OCI-M2 (cell line): ENCODE measurements around the gene DAAM2.

Experiments
- DNase-seq: peaks from one replicate; lab custom pipeline; 2025; ENCODE audit not compliant: unreplicated experiment; lab: John Stamatoyannopoulos, UW

Gene DAAM2

DNA sequence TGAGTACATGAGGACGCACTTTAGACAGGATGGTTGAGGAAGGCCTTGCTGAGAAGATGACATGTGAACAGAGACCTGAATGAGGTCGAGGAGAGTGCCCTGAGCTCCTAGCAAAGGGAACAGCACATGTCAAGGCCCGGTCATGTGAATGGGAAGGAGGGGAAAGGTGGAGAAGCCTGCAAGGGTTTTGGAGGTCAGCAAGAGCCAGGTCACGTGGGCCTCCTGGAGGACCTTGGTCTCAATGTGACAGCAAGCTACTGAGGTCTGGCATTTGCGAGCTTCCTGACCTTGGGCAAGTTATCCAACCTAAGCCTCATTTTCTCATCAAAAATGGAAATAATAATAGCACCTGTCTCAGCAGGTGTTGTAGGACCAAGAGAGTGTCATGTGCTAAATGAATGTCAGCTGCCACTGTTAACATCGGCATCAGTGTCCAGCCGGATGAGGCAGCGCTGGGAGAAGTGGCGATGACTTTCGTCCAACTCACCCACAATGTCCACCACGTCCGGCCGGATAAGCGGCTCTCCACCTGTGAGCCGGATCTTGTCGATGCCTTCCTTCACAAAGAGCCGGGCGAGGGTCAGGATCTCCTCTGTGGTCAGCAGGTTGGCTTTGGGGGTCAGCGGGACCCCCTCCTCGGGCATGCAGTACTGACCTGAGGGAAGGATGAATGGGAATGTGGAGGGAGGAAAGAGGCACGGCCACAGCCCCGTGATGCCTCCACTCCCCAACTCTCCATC, 133.2 kb downstream of the DAAM2 start:
- no peak for DNase-seq

DNA sequence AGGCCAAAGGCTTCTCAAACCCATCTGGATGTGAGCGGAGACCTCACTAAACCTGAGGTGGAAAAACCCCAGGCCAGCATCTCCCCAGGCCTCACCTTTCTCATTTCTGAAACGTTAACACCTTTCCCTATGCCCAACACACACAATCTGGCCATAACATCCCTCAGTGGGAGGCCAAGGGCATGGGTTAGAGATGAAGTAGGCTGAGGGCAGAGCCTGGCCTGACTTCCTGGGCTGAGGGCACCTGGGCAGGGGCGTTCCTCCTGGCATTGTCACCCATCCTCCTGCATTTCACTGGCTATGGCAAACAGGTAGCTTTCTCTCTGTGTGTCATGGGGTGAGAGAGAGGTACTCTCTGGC, 133.7 kb downstream of the DAAM2 start:
- no peak for DNase-seq

DNA sequence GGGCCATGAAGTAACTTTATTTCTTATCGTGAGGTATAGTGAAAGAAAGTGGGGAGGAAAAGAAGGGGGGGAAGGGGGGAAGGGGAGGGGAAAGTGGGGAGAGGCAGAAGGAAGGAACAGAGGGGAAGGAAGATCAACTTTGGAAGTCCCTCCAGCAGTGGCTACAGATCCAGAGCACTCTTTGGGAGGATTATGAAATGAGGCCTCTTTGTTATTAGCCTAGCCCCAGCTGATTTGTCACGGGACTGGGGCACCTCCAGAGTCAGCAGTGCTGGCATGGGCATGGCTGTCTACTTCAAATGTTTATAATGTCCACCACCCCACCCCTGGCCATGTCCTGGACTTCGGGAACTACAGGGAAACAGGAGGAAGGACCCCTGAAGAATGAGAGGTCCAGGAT, 134.5 kb downstream of the DAAM2 start:
- DNase-seq, result no peak

DNA sequence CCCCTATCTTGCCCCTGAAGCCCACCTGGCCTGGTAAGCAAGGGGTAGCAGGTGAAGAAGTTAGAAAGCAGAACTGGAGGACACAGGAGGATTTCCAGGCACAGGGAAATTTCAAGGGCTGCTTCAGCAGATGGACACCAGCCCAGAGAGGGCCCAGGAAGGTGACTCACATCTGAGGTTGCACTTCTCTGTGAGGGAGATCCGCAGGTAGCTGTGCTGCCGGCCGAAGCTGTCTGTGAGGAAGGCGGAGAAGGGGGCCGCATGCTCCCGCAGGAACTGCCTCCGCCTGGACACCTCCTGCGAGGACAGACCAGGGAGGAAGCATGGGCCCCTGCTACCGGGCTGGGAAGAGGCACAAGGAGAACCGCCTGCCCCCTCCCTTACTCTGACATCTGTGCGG, 135.0 kb downstream of the DAAM2 start:
- no peak for DNase-seq

DNA sequence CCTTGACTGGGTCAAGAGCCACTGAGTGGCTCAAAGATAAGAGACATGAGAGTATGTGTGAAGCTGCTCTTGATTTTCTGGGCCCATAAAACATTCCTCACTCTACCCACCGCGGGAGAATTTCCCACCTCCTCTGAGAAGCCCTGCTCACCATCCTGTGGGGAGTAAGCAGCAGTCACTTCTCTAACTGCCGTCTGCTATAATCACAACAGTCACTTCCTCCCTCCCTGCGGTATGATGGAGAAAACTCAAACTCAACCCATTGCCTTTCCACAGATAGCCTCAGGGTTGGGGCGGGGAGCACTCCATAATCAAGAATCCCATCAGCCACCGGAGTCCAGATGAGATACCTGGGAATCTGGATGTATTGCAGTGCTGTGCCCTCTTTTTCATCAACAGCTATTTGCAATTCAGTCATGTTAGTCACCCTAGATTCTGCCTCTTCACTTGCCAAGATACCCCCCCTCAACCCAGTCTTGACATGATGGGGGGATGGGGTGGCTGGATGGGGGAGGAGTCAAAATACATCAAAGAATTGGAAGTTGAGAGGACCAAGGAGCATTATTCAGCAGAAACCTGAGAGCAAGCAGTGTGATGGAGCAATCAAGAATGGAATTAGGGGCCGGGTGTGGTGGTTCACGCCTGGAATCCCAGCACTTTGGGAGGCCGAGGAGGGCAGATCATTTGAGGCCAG, 137.0 kb downstream of the DAAM2 start:
- DNase-seq, result no peak

DNA sequence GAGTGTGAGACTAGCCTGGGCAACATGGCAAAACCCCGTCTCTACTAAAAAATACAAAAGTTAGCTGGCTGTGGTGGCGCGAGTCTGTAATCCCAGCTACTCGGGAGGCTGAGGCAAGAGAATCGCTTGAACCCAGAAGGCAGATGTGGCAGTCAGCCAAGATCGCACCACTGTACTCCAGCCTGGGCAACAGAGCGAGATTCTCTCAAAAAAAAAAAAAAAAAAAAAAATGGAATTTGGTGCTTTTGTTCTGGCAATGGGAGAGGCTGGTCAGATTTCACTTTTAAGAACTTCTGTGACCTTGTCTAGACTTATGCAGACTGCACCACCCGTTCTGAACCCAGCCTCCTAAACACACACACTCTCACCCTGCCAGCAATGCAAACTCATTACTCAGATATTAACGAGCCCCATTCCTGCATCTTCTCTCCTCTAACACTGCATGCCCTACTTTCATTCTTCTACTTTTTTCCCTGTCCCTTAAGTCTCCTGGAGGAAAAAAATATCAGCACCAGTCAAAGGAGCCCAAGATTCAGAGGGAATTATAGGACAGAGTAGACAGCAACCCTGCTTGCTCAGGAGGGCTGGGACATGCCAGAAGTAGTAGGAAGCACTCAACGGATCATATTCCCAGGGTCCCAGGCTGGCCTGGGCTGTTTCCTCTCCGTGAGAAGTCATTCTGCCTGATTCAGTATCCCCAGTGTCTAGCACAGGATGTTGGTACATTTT, 137.7 kb downstream of the DAAM2 start:
- no peak for DNase-seq

DNA sequence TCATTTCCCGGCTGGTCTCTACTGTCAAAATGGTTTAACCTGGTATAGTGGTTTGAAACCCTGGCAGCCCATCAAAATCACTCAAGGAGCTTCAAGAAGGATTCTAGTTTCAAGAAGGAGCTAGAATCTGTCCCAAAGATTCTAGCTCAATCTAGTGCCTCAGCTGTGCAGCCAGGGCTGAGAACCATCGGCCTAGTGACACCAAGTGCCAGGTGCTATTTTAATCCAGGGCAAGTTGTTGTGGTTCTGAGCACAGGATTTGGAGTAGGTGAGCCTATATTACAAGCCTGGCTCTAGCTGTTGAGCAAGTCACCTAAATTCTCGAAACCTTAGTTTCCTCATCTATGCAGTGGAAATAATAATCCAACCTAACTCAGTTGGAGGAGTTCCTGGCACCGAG, 138.4 kb downstream of the DAAM2 start:
- DNase-seq, result no peak

DNA sequence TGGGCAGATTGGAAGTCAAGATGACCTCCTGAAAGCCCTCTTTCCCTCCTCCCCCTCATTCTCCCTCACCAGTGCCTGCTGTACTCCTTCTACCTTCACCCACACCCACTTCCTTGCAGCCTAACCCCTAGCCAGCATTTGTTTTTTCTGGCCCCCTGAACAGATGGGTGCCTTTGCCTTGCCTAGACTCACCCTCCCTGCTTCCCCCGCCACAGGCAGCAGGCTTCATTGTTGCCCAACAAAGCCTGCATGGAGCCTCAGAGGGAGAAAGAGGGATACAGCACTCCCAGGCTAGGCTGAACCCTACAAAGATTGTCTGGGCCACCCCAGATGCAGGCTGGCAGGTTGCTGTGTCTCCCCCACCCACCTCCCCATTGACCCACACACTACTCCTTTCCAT, 139.4 kb downstream of the DAAM2 start:
- DNase-seq, result no peak

DNA sequence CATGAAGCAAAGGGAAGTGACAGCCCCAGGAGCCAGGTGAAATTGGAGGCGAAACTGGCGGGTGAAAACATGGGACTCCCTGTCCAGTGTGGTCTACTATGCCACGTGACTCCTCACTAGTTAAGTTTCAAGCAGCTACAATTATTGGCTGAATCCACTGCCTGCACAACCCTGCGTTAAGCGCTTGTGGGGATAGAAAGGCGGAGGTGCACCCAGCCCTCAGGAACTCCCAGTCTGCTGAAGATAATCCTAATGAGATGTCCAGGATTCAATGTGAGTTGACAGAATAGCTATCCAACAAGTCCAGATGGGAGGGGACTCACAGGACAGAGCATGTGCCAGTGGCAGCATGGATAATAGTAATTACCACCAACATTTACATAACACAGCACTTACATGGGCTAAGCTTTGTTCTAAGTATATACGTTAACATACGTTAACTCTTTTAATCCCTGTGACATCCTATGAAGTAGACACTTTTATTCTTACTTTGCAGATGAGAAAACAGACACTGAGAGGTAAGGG, 140.3 kb downstream of the DAAM2 start:
- no peak for DNase-seq

DNA sequence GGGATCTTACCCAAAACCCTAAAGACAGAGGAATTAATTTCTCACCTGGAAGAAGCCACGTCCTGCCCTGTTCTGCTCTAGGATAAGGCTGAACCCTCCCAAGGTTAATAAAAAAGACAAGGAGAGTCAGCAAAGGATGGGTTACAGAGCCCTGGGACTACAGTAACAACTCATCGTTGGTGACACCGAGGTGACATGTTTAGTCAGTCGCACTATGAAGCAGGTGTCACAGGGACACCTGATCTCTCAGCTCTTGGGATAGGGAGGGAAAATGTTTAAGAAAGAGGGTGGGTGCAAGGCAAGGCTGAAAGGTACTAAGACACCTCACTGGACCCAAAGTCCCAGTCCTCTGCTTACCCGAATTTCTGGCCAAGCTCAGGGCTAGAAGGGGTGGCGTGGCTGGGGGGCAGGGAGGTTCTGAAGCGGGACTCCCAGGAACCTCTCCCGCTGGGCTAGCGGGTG, 141.5 kb downstream of the DAAM2 start:
- no peak for DNase-seq

DNA sequence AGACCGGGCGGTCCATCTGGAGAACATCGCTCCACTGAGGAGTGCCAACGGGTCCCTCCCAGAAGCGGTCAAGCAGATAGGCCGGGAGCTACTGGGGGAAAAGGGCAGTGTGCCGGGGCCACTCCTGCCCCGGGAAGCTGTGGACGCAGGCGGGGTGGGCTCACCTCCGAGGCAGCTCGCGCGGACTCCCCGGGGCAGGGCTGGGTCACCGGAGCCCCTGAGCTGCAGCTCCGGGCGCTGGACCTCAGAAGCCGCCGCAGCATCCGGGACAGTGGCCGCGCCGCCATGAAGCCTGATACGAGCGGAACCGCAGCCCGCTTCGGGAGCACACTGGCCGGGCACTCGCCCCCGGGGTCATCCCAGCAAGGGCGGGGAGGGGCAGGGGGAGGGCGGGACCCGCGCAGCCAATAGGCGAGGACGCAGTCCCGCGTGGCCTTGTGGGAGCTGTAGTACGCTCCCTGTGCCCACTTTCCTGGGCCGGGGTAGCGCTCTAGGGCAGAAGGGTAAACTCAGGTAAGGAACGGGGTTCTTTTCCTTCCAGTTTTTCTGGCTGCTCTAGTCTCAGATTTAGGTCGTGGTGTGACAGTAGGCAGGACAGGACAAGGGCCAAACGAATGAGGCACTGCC, 142.1 kb downstream of the DAAM2 start, which contains the start of gene MOCS1:
Gene MOCS1 (minus strand): TSS at position 332 of the 627 bp plus-strand sequence. CDS start 45 bp downstream, at position 287.
- peak; percentile 13 for DNase-seq

DNA sequence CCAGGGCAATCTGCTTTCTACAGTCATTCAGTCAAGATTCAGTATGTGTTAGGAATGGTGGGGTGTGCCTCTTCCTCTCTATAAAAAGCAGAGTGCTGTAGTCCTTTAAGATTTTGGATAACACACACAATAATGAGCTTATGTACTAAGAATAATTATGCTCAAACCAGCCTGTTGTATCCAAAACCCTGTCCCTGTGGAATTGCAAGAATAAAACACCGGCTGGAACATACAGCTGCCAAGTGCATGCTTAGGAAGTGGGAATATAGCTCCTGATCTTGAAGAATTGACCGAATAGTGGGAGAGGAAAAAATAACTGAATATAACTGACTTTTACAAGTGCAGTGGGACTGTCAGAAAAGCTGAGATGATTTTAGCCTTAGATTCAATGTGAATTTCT, 143.1 kb downstream of the DAAM2 start:
- no peak for DNase-seq

DNA sequence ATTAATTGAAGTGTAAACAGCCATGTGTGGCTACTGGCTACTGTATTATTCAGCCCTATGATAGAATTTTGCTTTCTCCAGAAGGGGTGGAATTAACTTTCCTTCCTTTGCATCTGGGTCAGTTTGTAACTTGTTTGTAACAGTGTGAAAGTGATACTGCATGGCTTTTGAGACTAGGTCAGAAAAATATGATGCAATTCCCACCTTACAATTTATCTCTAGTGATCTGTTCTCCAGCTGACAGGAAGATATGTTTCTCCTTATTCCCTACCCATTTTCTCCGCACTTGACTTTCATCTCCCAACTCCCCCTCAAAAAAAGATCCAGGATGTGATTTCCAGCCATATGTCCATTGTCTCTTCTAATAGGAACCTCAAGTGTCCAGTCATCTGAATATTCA, 144.7 kb downstream of the DAAM2 start:
- DNase-seq, result no peak

DNA sequence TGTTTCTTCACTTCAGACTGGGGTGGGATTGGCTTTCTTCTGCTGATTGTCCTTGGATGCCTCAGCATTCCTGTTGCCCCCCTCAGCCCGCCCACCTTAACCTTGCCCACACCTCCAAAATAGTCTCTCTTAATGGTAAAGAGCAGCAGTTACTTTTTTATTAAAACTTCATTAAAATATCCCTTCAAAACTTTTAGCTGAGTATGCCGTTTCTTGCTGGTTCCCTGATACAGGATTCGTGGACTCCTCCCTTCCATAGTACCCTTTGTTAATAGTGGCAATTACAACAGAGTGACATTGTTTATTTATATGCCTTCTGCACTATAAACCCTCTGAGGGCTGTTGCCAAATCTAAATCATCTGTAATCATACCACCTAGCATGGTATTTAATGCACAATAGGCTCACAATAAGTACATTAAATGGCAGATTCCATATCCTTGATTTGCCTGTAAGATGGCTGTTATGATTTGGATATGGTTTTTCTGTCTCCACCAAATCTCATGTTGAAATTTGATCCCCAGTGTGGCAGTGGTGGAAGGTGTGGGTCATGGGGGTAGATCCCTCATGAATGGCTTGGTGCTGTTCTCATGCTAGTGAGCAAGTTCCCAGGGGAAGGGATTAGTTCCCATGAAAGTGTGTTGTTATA, 145.6 kb downstream of the DAAM2 start:
- DNase-seq, result no peak

DNA sequence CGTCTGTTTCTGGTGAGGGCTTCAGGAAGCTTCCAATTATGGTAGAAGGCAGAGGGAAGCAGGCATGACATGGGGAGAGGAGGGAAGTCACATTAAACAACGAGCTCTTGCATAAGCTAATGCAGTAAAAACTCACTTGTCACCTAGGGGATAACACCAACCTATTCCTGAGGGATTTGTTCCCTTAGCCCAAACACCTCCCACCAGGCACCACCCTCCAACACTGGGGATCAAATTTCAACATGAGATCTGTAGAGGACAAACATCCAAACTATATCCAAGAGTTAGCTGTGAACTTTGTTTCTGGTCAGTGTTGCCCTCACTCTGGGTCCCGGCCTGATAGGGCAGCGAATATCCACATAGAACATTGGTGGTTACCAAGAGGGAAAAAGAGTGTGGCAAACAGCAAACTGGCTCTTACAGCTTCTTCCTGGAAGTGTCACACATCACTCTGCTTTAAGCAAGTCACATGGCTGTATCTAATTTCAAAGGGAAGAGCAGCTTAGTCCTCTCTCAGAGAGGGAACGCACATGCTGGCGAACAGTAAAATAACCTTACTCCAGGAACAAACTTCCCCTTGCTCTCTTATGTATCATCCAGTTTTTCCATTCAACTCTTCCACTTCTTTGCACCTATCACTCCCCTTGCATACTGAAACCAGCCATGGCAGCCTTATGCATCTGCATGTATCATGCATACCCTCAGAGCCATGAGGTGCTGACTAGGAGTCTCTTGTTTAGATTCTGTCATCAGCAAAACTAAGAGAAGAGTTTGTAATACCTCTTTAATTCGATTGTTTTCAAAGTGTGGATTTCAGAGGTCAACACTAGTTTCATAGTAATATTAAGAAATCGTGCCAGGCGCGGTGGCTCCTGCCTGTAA, 146.8 kb downstream of the DAAM2 start:
- no peak for DNase-seq

DNA sequence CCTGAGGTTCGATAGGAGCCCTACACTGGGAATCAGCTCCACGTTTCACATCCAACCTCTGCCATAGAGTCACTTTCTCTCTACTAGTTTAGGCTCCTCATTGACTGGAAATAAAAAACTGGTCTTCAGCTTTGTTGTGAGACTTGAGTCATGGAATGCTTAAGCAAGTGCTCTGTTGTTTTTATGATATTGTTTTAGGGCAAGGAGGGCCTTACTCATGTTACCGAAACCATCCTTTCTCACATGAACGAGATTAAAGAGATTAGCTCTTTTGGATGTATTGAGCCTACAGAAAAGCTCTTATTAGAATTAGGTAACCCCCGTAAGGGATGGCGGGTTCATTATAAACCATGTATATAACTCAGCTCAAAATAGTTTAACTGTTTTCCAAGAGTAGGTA, 149.0 kb downstream of the DAAM2 start:
- DNase-seq, result no peak

DNA sequence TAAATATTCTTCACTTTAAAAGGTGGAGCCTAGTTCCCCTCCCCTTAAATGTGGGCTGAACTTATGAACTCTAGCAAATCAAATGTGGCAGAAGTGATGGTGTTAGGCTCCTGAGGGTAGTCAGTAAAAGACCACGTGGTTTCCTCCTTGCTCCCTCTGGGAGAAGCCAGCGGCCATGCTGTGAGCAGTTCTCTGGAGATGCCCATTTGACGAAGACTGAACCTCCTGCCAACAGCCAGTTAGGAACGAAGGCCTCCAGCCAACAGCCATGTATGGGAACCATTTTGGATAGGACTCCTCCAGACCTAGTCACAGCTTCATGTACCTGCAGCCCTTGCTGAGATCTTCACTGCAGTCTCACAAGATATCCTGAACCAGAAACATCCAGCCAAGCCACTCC, 149.6 kb downstream of the DAAM2 start:
- no peak for DNase-seq

DNA sequence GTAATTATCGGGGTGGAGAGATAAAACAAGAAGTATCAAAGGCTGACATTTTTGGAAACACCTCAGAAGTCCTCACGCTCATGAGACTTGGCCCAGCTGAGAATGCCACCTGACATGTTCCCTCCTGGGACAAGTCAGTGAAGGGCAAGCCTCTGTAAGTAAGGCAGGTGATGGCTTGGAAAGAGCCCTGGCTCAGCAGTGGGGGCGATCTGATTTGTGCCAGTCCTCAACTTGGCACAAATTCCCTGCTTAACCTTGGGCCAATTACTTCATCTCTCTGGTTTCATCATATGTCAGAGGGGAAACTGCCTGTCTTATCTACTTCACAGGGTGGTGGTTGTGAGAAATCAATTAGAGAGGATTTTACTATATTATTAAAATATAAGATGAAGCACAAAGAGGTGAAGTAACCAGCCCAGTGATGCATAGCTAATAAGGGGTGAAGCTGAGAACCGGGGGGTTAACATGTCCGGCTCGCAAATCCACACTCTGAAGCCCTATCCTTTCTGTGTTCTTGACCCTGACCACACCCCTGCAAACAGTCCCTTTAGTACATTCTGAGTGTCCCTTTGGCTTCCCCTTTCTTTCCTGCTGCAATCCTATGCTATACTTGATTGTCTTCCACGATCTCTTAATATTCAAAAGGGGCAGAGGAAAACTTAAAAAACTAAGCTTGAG, 150.9 kb downstream of the DAAM2 start:
- no peak for DNase-seq

DNA sequence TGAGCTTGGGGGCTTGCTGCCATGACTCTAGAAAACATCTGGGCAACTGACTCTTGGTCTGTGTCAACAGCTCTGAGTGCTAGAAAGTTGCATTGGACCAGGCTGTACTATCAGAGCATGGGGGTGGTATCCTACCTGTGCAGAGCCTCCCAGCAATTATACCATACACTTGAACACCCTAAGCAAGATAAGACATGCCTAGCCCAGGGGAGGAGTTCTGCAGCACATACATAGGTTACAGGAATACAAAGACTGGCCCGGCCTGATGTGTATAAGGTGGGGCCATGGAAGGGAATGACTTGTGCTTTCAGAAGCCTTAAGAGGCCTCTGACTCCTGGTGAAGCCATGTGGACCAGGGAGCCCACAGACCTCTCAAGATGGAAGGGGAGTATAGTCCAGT, 153.4 kb downstream of the DAAM2 start:
- DNase-seq, result no peak
